HepG2 (cell line): ENCODE results near the gene LAMC3. TPM values are rescaled to one million over a fixed set of nuclear protein-coding genes. Genes with fewer than 3 reads are reported as not detected.

Experiments used
- ATAC-seq: fragments of 200-7000 bp; cut with Tn5 transposase; 3 replicates; pipeline ENCODE4 v1.9.1; 2020; ENCODE audit warnings: mild to moderate bottlenecking, moderate library complexity
- BruUV-seq: library from RNA; stranded (reverse); fragments of 400-500 nt; replicated peaks from 2 replicates; lab custom pipeline; 2021; lab: Mats Ljungman, UMichigan
- CTCF ChIA-PET: fragments of 300-600 bp; formaldehyde crosslinking; extraction: SDS; loops from one replicate; lab custom pipeline; 2021; ENCODE audit warnings: low total read pairs, inconsistent platforms, low intra/inter-chr PET ratio; lab: Yijun Ruan, JAX
- POLR2A ChIA-PET: fragments of 350-600 bp; sonication (Branson Sonifier 250); formaldehyde crosslinking; loops from one replicate; lab custom pipeline; 2020; ENCODE audit warnings: antibody characterized with exemption, inconsistent platforms; lab: Yijun Ruan, JAX
- DNase-seq: peaks from one replicate; pipeline ENCODE4 v3.0.0-alpha.2; 2015; ENCODE audit warnings: low spot score
- FAIRE-seq: peaks from 3 replicates; lab custom pipeline; 2011; peaks lifted over from hg19 to GRCh38; lab: Jason Lieb, UNC
- H2AFZ ChIP-seq: one replicate; pipeline ENCODE4 v1.6.1; 2011; ENCODE audit warnings: low read length, inconsistent platforms
- H3K27ac ChIP-seq: fragments of 300-600 bp; 3 replicates; pipeline ENCODE4 v1.8.0; 2011; ENCODE audit warnings: mixed run types, mild to moderate bottlenecking, mixed read lengths, low read length, inconsistent platforms; ENCODE audit not compliant: insufficient read depth; ENCODE audit errors: extremely low read length
- H3K27me3 ChIP-seq, 2 experiments: fragments of 200-600 bp in 1 of 2; 2 replicates in 1 of 2; 3 replicates in 1 of 2; pipeline versions ENCODE4 v1.6.0 to v1.8.0; 2011; ENCODE audit warnings: low read length in 2 of 2, mild to moderate bottlenecking in 2 of 2, moderate library complexity in 2 of 2, inconsistent platforms in 1 of 2; ENCODE audit not compliant: insufficient read depth in 2 of 2, control insufficient read depth in 1 of 2
- H3K36me3 ChIP-seq, 2 experiments: fragments of 200-600 bp in 1 of 2; replicated peaks in 1 of 2; 2 replicates in 1 of 2; 3 replicates in 1 of 2; pipeline versions ENCODE4 v1.5.1 to v1.8.0; 2011; ENCODE audit warnings: low read length in 2 of 2, inconsistent platforms in 1 of 2; ENCODE audit not compliant: insufficient read depth in 2 of 2, control insufficient read depth in 1 of 2
- H3K4me1 ChIP-seq: 2 replicates; pipeline ENCODE4 v1.5.1; 2012; ENCODE audit warnings: low read length, inconsistent platforms; ENCODE audit not compliant: insufficient read depth
- H3K4me2 ChIP-seq: 2 replicates; pipeline ENCODE4 v1.6.0; 2011; ENCODE audit warnings: low read depth, low read length, inconsistent platforms
- H3K4me3 ChIP-seq, 3 experiments: fragments of 200-600 bp in 1 of 3; sonication (generic), shearing (Covaris generic) in 1 of 3; replicated peaks in 1 of 3; 2 replicates each; pipeline ENCODE4 v1.5.1; 2011 to 2016; ENCODE audit warnings: low read length in 3 of 3, inconsistent platforms in 2 of 3, low read depth in 2 of 3, mild to moderate bottlenecking in 2 of 3, control low read depth in 1 of 3, mixed read lengths in 1 of 3; ENCODE audit not compliant: insufficient read depth in 1 of 3
- H3K79me2 ChIP-seq: one replicate; pipeline ENCODE4 v1.6.1; 2011; ENCODE audit warnings: low read length, inconsistent platforms; ENCODE audit not compliant: insufficient read depth
- H3K9ac ChIP-seq: 2 replicates; pipeline ENCODE4 v1.6.0; 2011; ENCODE audit warnings: mild to moderate bottlenecking, low read depth, low read length, inconsistent platforms; ENCODE audit not compliant: insufficient read depth
- H3K9me3 ChIP-seq: 2 replicates; pipeline ENCODE4 v1.5.1; 2012; ENCODE audit warnings: mild to moderate bottlenecking, low read length
- H4K20me1 ChIP-seq: 2 replicates; pipeline ENCODE4 v1.6.0; 2011; ENCODE audit warnings: inconsistent platforms, mild to moderate bottlenecking, low read length, moderate library complexity; ENCODE audit not compliant: insufficient read depth
- AGO2 ChIP-seq: fragments of 200-400 bp; formaldehyde crosslinking; optimal IDR thresholded peaks from 2 replicates; pipeline ENCODE3; 2017; ENCODE audit warnings: mild to moderate bottlenecking, low read depth, low read length, moderate library complexity
- ATF7-NPFF ChIP-seq: sonication (generic); formaldehyde crosslinking; IDR thresholded peaks from 2 replicates; pipeline ENCODE4 v1.8.1; 2023; ENCODE audit warnings: mild to moderate bottlenecking, low read depth, missing genetic modification reagents, moderate library complexity
- ETV5 ChIP-seq: IDR thresholded peaks from 2 replicates; pipeline ENCODE4 v1.6.1; 2018; ENCODE audit warnings: missing biosample characterization, missing genetic modification reagents, inconsistent platforms, borderline replicate concordance
- FOXA1 ChIP-seq, 2 experiments: fragments of 450-650 bp in 1 of 2; sonication (generic) in 1 of 2; formaldehyde crosslinking in 1 of 2; IDR thresholded peaks; 2 replicates each; pipeline versions ENCODE4 v1.4.0 to v1.6.1; 2016 to 2020; ENCODE audit warnings: missing genetic modification reagents in 1 of 2
- HNF4A ChIP-seq: sonication (generic); formaldehyde crosslinking; IDR thresholded peaks from 2 replicates; pipeline ENCODE4 v1.4.0; 2020; ENCODE audit warnings: missing genetic modification reagents
- MBD4 ChIP-seq: IDR thresholded peaks from 2 replicates; pipeline ENCODE4 v1.6.1; 2012; ENCODE audit warnings: low read length, inconsistent platforms, borderline replicate concordance
- TCF7 ChIP-seq: sonication (generic); IDR thresholded peaks from 2 replicates; pipeline ENCODE4 v1.6.1; 2016; ENCODE audit warnings: antibody characterized with exemption, low read depth
- TGIF2 ChIP-seq: IDR thresholded peaks from 2 replicates; pipeline ENCODE4 v1.6.1; 2016; ENCODE audit warnings: control low read depth, missing compliant biosample characterization
- ZNF460 ChIP-seq: sonication (generic); formaldehyde crosslinking; IDR thresholded peaks from 2 replicates; pipeline ENCODE4 v1.5.1; 2020; ENCODE audit warnings: missing genetic modification reagents, mild to moderate bottlenecking, borderline replicate concordance
- ZNF891 ChIP-seq: sonication (generic); formaldehyde crosslinking; IDR thresholded peaks from 2 replicates; pipeline ENCODE4 v1.5.0; 2020; ENCODE audit warnings: mild to moderate bottlenecking, missing genetic modification reagents
- WGBS: methylation state at CpG from one replicate; pipeline ENCODE4 v1.1.6; 2017; ENCODE audit warnings: low lambda C conversion rate; 5-methylcytosine and 5-hydroxymethylcytosine counted together
- in situ Hi-C: cut with HindIII; loops from 2 replicates; pipeline ENCODE4 v1.10.0; 2017; ENCODE audit warnings: low pct_unique_long_range_greater_than_20kb; ENCODE audit not compliant: extremely low pct_ligation_motif_present
- intact Hi-C: fragments of 100-400 bp; cut with micrococcal nuclease; formaldehyde crosslinking; loops from one replicate; pipeline ENCODE4 v1.10.0; 2022; ENCODE audit not compliant: unreplicated experiment
- polyA plus RNA-seq, 8 experiments: library from polyadenylated mRNA; depleted of rRNA in 3 of 8; stranded (reverse) in 7 of 8; unstranded in 1 of 8; fragments of >200 nt; fragmentation: Illumina TruSeq in 4 of 8; extraction: Trizol in 4 of 8; gene quantifications; 2 replicates each; pipeline versions ENCODE4 v1.2.1 to v1.2.3, GENCODE V29; 2011 to 2016; ENCODE audit warnings: low read depth in 4 of 8, missing spikeins in 1 of 8, mixed read lengths in 1 of 8; ENCODE audit not compliant: insufficient read depth in 1 of 8
- total RNA-seq, 5 experiments: library from RNA; depleted of rRNA; stranded (reverse); fragments of >200 nt; fragmentation: Illumina TruSeq; extraction: Trizol; gene quantifications; 2 replicates each; pipeline ENCODE4 v1.2.3, GENCODE V29; 2016; ENCODE audit warnings: low read depth in 1 of 5
- TF ChIP-seq, protein P1 (sequence below): sonication (generic); formaldehyde crosslinking; IDR thresholded peaks from 2 replicates; pipeline ENCODE4 v1.4.0; 2020; ENCODE audit warnings: mild to moderate bottlenecking, missing genetic modification reagents
- TF ChIP-seq, protein P2 (sequence below): sonication (generic); formaldehyde crosslinking; IDR thresholded peaks from 2 replicates; pipeline ENCODE4 v1.5.1; 2020; ENCODE audit warnings: missing genetic modification reagents, mild to moderate bottlenecking, borderline replicate concordance
- TF ChIP-seq, protein P3 (sequence below): sonication (generic); formaldehyde crosslinking; IDR thresholded peaks from 2 replicates; pipeline ENCODE4 v1.5.1; 2020; ENCODE audit warnings: missing genetic modification reagents, mild to moderate bottlenecking, borderline replicate concordance
- TF ChIP-seq, protein P4 (sequence below): sonication (generic); formaldehyde crosslinking; IDR thresholded peaks from 2 replicates; pipeline ENCODE4 v1.4.0; 2020; ENCODE audit warnings: missing genetic modification reagents, borderline replicate concordance

The LAMC3 gene
- total and polyA plus RNA-seq, 2 of the 13 experiments (the other 11 are each of a cell fraction or from before 2014, with no cell fraction given): 0.07 to 0.57 TPM

DNA sequence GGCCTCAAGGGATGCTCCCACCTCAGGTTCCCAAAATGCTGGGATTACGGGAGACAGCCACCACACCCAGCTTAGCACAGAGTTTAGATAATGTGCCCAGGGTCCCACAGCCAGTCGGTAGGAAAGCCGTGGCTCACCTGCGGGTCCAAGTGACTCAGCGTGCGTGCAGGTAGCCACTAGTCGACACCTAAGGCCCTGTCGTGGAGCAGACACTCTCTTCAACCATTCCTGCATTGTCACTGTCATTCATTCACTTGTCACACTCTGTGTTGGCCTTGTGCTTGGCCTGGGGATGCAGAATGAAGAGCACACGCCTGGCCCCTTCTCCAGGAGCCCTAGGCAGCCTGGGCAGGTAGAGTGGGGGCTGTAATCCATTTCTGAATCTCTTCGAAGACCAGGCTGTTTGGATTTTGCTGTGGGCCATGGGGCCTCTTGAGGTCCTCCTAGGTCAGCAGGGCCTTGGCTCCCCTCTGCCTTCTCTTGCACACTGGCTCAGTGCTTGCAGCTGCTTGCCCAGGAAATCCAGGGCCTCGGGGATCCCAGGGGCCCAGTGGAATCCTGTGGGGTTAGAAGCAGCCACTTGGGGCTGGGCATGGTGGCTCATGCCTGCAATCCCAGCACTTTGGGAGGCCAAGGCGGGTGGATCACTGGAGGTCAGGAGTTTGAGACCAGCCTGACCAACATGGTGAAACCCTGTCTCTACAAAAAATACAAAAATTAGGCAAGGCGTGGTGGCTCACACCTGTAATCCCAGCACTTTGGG lies 81.2 kb downstream of the LAMC3 start:
- FAIRE-seq: no peak
- CTCF ChIA-PET: no interaction called here
- POLR2A ChIA-PET: no interaction called here
- no peaks in the 10 kb centered on the region for H4K20me1 ChIP-seq
- H3K79me2 ChIP-seq: no peaks in the 10 kb centered on the region
- H3K27me3 ChIP-seq: peaks cover 7 to 77% of the 10 kb centered on the region in 2 experiments; a peak in 4 of 5 replicates
- no peak overlapping the region for H3K4me3 ChIP-seq
- no peak for DNase-seq
- H2AFZ ChIP-seq: no peak overlapping the region
- H3K9me3 ChIP-seq: no peaks in the 10 kb centered on the region
- H3K36me3 ChIP-seq: no peaks in the 10 kb centered on the region
- no peak for ATAC-seq
- WGBS: 76% methylated on average over 8 of the region's 13 CpGs
- H3K4me1 ChIP-seq: peaks cover 18% of the 10 kb centered on the region
- H3K27ac ChIP-seq: no peak overlapping the region
- no TSS peak for BruUV-seq
- intact Hi-C loops (no loop called here), in situ Hi-C loops (no loop called here)
- H3K4me2 ChIP-seq: no peak overlapping the region
- no peak overlapping the region for H3K9ac ChIP-seq
- TF ChIP-seq TCF7 (no peak), ZNF891 (no peak), TGIF2 (CRISPR knock-in tag) (no peak), ATF7-NPFF (no peak), FOXA1 (IDR thresholded peaks at IDR 0.05) (no peak), FOXA1 (CRISPR knock-in tag; IDR thresholded peaks at IDR 0.05) (no peak), ZNF460 (CRISPR knock-in tag) (no peak), ETV5 (no peak), AGO2 (no peak), MBD4 (no peak), HNF4A (CRISPR knock-in tag) (no peak)
- TF ChIP-seq, protein P1, sequence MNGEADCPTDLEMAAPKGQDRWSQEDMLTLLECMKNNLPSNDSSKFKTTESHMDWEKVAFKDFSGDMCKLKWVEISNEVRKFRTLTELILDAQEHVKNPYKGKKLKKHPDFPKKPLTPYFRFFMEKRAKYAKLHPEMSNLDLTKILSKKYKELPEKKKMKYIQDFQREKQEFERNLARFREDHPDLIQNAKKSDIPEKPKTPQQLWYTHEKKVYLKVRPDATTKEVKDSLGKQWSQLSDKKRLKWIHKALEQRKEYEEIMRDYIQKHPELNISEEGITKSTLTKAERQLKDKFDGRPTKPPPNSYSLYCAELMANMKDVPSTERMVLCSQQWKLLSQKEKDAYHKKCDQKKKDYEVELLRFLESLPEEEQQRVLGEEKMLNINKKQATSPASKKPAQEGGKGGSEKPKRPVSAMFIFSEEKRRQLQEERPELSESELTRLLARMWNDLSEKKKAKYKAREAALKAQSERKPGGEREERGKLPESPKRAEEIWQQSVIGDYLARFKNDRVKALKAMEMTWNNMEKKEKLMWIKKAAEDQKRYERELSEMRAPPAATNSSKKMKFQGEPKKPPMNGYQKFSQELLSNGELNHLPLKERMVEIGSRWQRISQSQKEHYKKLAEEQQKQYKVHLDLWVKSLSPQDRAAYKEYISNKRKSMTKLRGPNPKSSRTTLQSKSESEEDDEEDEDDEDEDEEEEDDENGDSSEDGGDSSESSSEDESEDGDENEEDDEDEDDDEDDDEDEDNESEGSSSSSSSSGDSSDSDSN (CRISPR knock-in tag): no peak
- TF ChIP-seq, protein P2, sequence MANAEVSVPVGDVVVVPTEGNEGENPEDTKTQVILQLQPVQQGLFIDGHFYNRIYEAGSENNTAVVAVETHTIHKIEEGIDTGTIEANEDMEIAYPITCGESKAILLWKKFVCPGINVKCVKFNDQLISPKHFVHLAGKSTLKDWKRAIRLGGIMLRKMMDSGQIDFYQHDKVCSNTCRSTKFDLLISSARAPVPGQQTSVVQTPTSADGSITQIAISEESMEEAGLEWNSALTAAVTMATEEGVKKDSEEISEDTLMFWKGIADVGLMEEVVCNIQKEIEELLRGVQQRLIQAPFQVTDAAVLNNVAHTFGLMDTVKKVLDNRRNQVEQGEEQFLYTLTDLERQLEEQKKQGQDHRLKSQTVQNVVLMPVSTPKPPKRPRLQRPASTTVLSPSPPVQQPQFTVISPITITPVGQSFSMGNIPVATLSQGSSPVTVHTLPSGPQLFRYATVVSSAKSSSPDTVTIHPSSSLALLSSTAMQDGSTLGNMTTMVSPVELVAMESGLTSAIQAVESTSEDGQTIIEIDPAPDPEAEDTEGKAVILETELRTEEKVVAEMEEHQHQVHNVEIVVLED: no peak
- TF ChIP-seq, protein P3, sequence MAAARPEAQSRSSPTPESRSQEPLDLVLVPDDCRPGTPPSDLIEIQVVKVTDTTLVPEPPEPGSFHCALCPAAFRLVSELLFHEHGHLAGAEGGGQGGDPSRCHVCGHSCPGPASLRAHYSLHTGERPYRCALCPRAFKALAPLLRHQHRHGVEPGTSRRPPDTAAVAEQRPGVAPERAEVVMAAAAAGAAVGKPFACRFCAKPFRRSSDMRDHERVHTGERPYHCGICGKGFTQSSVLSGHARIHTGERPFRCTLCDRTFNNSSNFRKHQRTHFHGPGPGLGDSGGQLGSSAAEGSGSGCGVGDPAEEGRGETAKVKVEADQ (CRISPR knock-in tag): no peak
- TF ChIP-seq, protein P4, sequence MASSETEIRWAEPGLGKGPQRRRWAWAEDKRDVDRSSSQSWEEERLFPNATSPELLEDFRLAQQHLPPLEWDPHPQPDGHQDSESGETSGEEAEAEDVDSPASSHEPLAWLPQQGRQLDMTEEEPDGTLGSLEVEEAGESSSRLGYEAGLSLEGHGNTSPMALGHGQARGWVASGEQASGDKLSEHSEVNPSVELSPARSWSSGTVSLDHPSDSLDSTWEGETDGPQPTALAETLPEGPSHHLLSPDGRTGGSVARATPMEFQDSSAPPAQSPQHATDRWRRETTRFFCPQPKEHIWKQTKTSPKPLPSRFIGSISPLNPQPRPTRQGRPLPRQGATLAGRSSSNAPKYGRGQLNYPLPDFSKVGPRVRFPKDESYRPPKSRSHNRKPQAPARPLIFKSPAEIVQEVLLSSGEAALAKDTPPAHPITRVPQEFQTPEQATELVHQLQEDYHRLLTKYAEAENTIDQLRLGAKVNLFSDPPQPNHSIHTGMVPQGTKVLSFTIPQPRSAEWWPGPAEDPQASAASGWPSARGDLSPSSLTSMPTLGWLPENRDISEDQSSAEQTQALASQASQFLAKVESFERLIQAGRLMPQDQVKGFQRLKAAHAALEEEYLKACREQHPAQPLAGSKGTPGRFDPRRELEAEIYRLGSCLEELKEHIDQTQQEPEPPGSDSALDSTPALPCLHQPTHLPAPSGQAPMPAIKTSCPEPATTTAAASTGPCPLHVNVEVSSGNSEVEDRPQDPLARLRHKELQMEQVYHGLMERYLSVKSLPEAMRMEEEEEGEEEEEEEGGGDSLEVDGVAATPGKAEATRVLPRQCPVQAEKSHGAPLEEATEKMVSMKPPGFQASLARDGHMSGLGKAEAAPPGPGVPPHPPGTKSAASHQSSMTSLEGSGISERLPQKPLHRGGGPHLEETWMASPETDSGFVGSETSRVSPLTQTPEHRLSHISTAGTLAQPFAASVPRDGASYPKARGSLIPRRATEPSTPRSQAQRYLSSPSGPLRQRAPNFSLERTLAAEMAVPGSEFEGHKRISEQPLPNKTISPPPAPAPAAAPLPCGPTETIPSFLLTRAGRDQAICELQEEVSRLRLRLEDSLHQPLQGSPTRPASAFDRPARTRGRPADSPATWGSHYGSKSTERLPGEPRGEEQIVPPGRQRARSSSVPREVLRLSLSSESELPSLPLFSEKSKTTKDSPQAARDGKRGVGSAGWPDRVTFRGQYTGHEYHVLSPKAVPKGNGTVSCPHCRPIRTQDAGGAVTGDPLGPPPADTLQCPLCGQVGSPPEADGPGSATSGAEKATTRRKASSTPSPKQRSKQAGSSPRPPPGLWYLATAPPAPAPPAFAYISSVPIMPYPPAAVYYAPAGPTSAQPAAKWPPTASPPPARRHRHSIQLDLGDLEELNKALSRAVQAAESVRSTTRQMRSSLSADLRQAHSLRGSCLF (CRISPR knock-in tag): no peak
